Thyroid gland (tissue), 4 donors: ENCODE data around the gene ZNF260.

Source experiments
- POLR2A ChIP-seq, 2 donors: fragments of 450-650 bp; IDR thresholded peaks; one replicate each; pipeline ENCODE4 v1.6.1; 2017; ENCODE audit warnings: antibody characterized with exemption in 2 of 2, mild to moderate bottlenecking in 2 of 2, moderate library complexity in 1 of 2
- TF ChIP-seq, protein P1 (sequence below), 6 experiments: fragments of 200-600 bp in 3 of 6; fragments of 450-650 bp in 3 of 6; sonication (generic) in 3 of 6; IDR thresholded peaks; one replicate each; pipeline ENCODE4 v1.5.1; 2016 to 2019; ENCODE audit warnings: antibody characterized with exemption in 6 of 6, mild to moderate bottlenecking in 2 of 6, inconsistent platforms in 1 of 6, moderate library complexity in 1 of 6

DNA sequence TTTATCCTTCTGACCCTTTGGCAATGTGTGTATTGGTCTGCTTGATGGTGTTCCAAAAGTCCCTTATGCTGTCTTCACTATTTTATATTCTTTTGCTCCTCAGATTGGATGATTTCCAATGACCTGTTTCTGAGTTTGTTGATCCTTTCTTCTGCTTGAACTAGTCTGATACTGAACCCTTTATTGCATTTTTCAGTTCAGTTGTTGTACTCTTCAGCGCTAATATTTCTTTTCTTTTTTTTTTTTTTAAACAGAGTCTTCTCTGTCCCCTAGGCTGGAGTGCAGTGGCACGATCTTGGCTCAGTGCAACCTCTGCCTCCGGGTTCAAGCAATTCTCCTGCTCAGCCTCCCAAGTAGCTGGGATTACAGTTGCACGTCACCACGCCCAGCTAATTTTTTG is 26.1 kb downstream of the ZNF260 start:
- TF ChIP-seq, protein P1, sequence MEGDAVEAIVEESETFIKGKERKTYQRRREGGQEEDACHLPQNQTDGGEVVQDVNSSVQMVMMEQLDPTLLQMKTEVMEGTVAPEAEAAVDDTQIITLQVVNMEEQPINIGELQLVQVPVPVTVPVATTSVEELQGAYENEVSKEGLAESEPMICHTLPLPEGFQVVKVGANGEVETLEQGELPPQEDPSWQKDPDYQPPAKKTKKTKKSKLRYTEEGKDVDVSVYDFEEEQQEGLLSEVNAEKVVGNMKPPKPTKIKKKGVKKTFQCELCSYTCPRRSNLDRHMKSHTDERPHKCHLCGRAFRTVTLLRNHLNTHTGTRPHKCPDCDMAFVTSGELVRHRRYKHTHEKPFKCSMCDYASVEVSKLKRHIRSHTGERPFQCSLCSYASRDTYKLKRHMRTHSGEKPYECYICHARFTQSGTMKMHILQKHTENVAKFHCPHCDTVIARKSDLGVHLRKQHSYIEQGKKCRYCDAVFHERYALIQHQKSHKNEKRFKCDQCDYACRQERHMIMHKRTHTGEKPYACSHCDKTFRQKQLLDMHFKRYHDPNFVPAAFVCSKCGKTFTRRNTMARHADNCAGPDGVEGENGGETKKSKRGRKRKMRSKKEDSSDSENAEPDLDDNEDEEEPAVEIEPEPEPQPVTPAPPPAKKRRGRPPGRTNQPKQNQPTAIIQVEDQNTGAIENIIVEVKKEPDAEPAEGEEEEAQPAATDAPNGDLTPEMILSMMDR (IDR thresholded peaks at IDR 0.05): no peak
- TF ChIP-seq POLR2A (IDR thresholded peaks at IDR 0.05): no peak
